Kidney (tissue), 14 donors: ENCODE measurements around the gene AURKB. TPM values are rescaled to one million over a fixed set of nuclear protein-coding genes. Genes with fewer than 3 reads are reported as not detected.

ENCODE experiments used
- DNase-seq, 5 donors: peaks; one replicate each; pipeline ENCODE4 v3.0.0-alpha.2; 2013 to 2020
- FAIRE-seq: peaks from 2 replicates; lab custom pipeline; 2012; peaks lifted over from hg19 to GRCh38; lab: Jason Lieb, UNC
- H3K27ac ChIP-seq, 2 donors: one replicate each; pipeline ENCODE4 v1.7.0; 2013; ENCODE audit warnings: low read depth in 2 of 2, low read length in 2 of 2, inconsistent platforms in 1 of 2
- H3K27me3 ChIP-seq: one replicate; pipeline ENCODE4 v1.7.1; 2013; ENCODE audit warnings: low read length, inconsistent platforms; ENCODE audit not compliant: control insufficient read depth, insufficient read depth
- H3K36me3 ChIP-seq, 3 donors: one replicate each; pipeline versions ENCODE4 v1.7.0 to v1.7.1; 2013; ENCODE audit warnings: low read length in 3 of 3, control low read depth in 1 of 3, inconsistent platforms in 1 of 3; ENCODE audit not compliant: insufficient read depth in 3 of 3, control insufficient read depth in 2 of 3
- H3K4me1 ChIP-seq, 3 donors: one replicate each; pipeline versions ENCODE4 v1.7.0 to v1.7.1; 2013; ENCODE audit warnings: low read length in 3 of 3, inconsistent platforms in 1 of 3, low read depth in 1 of 3; ENCODE audit not compliant: control insufficient read depth in 2 of 3, insufficient read depth in 2 of 3
- H3K4me3 ChIP-seq, 3 donors: one replicate each; pipeline versions ENCODE4 v1.7.0 to v1.8.1; 2013; ENCODE audit warnings: low read length in 3 of 3, control low read depth in 1 of 3, inconsistent platforms in 1 of 3
- H3K9ac ChIP-seq, 3 donors: one replicate each; pipeline versions ENCODE4 v1.7.0 to v1.7.1; 2013; ENCODE audit warnings: low read length in 3 of 3, control low read depth in 1 of 3, inconsistent platforms in 1 of 3
- H3K9me3 ChIP-seq, 3 donors: one replicate each; pipeline versions ENCODE4 v1.7.0 to v1.7.1; 2013; ENCODE audit warnings: low read length in 3 of 3, control low read depth in 1 of 3, inconsistent platforms in 1 of 3; ENCODE audit not compliant: control insufficient read depth in 2 of 3, insufficient read depth in 1 of 3
- intact Hi-C: fragments of 100-400 bp; cut with DNase I; formaldehyde crosslinking; loops from one replicate; pipeline ENCODE4 v1.11.1; 2022
- polyA plus RNA-seq: library from polyadenylated mRNA; stranded (reverse); fragments of 350-450 nt; fragmentation: Illumina TruSeq; extraction: RNeasy Lipid Tissue Mini Kit (QIAGEN cat#74804); gene quantifications from one replicate; pipeline ENCODE4 v1.2.3, GENCODE V29; 2014; ENCODE audit warnings: low read depth, low replicate concordance; ENCODE audit not compliant: insufficient read depth
- total RNA-seq: library from RNA; stranded (reverse); fragmentation: NEBNext Ultra II Directional; extraction: Animal tissue kit (Norgen Biotek cat#: 25700); gene quantifications from one replicate; pipeline ENCODE4 v1.2.1, GENCODE V29; 2021
- TF ChIP-seq, protein P1 (sequence below): IDR thresholded peaks from 3 replicates; pipeline ENCODE4 v1.5.1; 2012; ENCODE audit warnings: mild to moderate bottlenecking, moderate library complexity, borderline replicate concordance; ENCODE audit not compliant: insufficient read depth; ENCODE audit errors: extremely low read depth
- donor health status: control.
- donor health status: control.
- donor health status: control.
- donor health status: control.
- donor health status: control.
- donor health status: DM: yes; HTN: yes; CAD: no.
- donor health status: Normal renal cell carcinoma (clear cell type).

The AURKB gene
- total and polyA plus RNA-seq, 2 donors from 2014 or later: 0.43 to 2.8 TPM

DNA sequence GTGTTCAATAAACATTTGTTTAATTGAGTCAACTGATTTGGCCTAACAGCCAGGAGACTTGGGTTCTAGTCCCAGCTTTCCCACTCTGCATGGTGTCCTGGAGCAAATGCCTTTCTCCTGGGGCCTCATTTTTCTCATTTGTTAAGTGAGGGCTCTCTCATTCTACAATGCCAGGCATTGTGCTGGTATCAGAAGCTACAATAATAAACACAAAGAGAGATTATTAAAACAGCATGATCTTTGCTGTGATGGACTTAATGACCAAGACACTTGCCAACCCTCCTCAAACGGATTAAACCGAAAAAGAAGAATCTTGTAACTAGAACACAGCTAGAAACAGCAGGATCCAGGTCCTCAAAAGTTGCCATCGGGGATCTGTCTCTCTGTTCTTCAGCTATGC is 42.8 kb downstream of the AURKB start:
- no peaks in the 10 kb centered on the region for H3K27me3 ChIP-seq
- no peaks in the 10 kb centered on the region for H3K36me3 ChIP-seq
- H3K4me3 ChIP-seq: no peak overlapping the region
- no peak overlapping the region for H3K27ac ChIP-seq
- TF ChIP-seq, protein P1, sequence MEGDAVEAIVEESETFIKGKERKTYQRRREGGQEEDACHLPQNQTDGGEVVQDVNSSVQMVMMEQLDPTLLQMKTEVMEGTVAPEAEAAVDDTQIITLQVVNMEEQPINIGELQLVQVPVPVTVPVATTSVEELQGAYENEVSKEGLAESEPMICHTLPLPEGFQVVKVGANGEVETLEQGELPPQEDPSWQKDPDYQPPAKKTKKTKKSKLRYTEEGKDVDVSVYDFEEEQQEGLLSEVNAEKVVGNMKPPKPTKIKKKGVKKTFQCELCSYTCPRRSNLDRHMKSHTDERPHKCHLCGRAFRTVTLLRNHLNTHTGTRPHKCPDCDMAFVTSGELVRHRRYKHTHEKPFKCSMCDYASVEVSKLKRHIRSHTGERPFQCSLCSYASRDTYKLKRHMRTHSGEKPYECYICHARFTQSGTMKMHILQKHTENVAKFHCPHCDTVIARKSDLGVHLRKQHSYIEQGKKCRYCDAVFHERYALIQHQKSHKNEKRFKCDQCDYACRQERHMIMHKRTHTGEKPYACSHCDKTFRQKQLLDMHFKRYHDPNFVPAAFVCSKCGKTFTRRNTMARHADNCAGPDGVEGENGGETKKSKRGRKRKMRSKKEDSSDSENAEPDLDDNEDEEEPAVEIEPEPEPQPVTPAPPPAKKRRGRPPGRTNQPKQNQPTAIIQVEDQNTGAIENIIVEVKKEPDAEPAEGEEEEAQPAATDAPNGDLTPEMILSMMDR: no peak
- no peaks in the 10 kb centered on the region for H3K9me3 ChIP-seq
- H3K4me1 ChIP-seq: peaks cover 0 to 14% (median 12%) of the 10 kb centered on the region in 3 donors
- intact Hi-C loops: no loop called here
- FAIRE-seq (no peak), DNase-seq (no peak)
- no peak overlapping the region for H3K9ac ChIP-seq

DNA sequence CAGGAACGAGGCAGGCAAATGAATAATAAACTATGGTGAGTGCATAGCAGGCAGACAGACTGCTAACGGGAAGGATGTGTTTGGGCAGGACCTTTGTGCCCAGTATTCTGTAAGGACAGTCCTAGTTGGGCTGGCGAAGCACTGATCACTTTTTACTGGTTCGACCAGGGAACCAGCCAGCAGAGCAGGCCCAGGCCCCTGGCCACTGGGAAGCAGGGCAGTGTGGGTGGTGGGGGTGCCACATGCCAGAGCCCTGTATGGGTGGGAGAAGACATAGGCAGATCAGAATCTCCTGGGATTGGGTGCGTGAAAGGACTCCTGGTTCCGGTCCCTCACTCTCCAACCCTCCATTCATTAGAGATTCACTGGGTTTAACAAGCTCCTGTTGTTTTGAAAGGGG is 43.6 kb downstream of the AURKB start:
- H3K4me3 ChIP-seq: no peak overlapping the region
- TF ChIP-seq, protein P1: no peak
- no peak for FAIRE-seq
- H3K9me3 ChIP-seq: no peaks in the 10 kb centered on the region
- peak in 1 of 5 donors; percentile 68 for DNase-seq
- intact Hi-C loops: no loop called here
- H3K36me3 ChIP-seq: no peaks in the 10 kb centered on the region
- no peak overlapping the region for H3K27ac ChIP-seq
- no peak overlapping the region for H3K9ac ChIP-seq
- H3K4me1 ChIP-seq: peaks cover 0 to 15% (median 13%) of the 10 kb centered on the region in 3 donors
- H3K27me3 ChIP-seq: no peaks in the 10 kb centered on the region

DNA sequence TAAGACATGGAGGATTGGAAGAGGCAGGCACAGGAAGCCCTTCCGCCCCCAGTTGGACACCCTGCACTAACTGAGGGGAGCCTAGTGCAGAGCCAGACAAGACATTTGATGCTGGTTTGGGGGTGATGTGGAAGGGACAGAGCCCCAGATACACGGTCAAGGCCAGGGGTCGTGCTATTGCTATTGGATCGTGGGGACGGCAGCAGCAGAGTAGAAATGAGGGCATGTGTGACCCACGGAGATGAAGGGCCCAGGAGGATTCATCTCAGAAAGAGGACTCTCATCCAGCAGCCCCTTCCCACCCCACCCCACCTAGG is 45.6 kb downstream of the AURKB start:
- no peaks in the 10 kb centered on the region for H3K27me3 ChIP-seq
- peak overlapping the region in 1 of 2 donors; percentile 86 for H3K27ac ChIP-seq
- FAIRE-seq: no peak
- TF ChIP-seq, protein P1: no peak
- peaks cover 2 to 11% (median 2%) of the 10 kb centered on the region in 3 donors for H3K36me3 ChIP-seq
- DNase-seq: peak in 1 of 5 donors; percentile 56
- peaks cover 0 to 24% (median 22%) of the 10 kb centered on the region in 3 donors for H3K4me1 ChIP-seq
- no peak overlapping the region for H3K4me3 ChIP-seq
- intact Hi-C loops: no loop called here
- H3K9me3 ChIP-seq: no peaks in the 10 kb centered on the region
- no peak overlapping the region for H3K9ac ChIP-seq
